Kidney (tissue), 14 donors: ENCODE data around the gene WDR64. TPM values are rescaled to one million over a fixed set of nuclear protein-coding genes. Genes with fewer than 3 reads are reported as not detected.

Experiments
- DNase-seq, 5 donors: peaks; one replicate each; pipeline ENCODE4 v3.0.0-alpha.2; 2013 to 2020
- FAIRE-seq: peaks from 2 replicates; lab custom pipeline; 2012; peaks lifted over from hg19 to GRCh38; lab: Jason Lieb, UNC
- H3K27ac ChIP-seq, 2 donors: one replicate each; pipeline ENCODE4 v1.7.0; 2013; ENCODE audit warnings: low read depth in 2 of 2, low read length in 2 of 2, inconsistent platforms in 1 of 2
- H3K27me3 ChIP-seq: one replicate; pipeline ENCODE4 v1.7.1; 2013; ENCODE audit warnings: low read length, inconsistent platforms; ENCODE audit not compliant: control insufficient read depth, insufficient read depth
- H3K36me3 ChIP-seq, 3 donors: one replicate each; pipeline versions ENCODE4 v1.7.0 to v1.7.1; 2013; ENCODE audit warnings: low read length in 3 of 3, control low read depth in 1 of 3, inconsistent platforms in 1 of 3; ENCODE audit not compliant: insufficient read depth in 3 of 3, control insufficient read depth in 2 of 3
- H3K4me1 ChIP-seq, 3 donors: one replicate each; pipeline versions ENCODE4 v1.7.0 to v1.7.1; 2013; ENCODE audit warnings: low read length in 3 of 3, inconsistent platforms in 1 of 3, low read depth in 1 of 3; ENCODE audit not compliant: control insufficient read depth in 2 of 3, insufficient read depth in 2 of 3
- H3K4me3 ChIP-seq, 3 donors: one replicate each; pipeline versions ENCODE4 v1.7.0 to v1.8.1; 2013; ENCODE audit warnings: low read length in 3 of 3, control low read depth in 1 of 3, inconsistent platforms in 1 of 3
- H3K9ac ChIP-seq, 3 donors: one replicate each; pipeline versions ENCODE4 v1.7.0 to v1.7.1; 2013; ENCODE audit warnings: low read length in 3 of 3, control low read depth in 1 of 3, inconsistent platforms in 1 of 3
- H3K9me3 ChIP-seq, 3 donors: one replicate each; pipeline versions ENCODE4 v1.7.0 to v1.7.1; 2013; ENCODE audit warnings: low read length in 3 of 3, control low read depth in 1 of 3, inconsistent platforms in 1 of 3; ENCODE audit not compliant: control insufficient read depth in 2 of 3, insufficient read depth in 1 of 3
- intact Hi-C: fragments of 100-400 bp; cut with DNase I; formaldehyde crosslinking; loops from one replicate; pipeline ENCODE4 v1.11.1; 2022
- polyA plus RNA-seq: library from polyadenylated mRNA; stranded (reverse); fragments of 350-450 nt; fragmentation: Illumina TruSeq; extraction: RNeasy Lipid Tissue Mini Kit (QIAGEN cat#74804); gene quantifications from one replicate; pipeline ENCODE4 v1.2.3, GENCODE V29; 2014; ENCODE audit warnings: low read depth, low replicate concordance; ENCODE audit not compliant: insufficient read depth
- total RNA-seq: library from RNA; stranded (reverse); fragmentation: NEBNext Ultra II Directional; extraction: Animal tissue kit (Norgen Biotek cat#: 25700); gene quantifications from one replicate; pipeline ENCODE4 v1.2.1, GENCODE V29; 2021
- TF ChIP-seq, protein P1 (sequence below): IDR thresholded peaks from 3 replicates; pipeline ENCODE4 v1.5.1; 2012; ENCODE audit warnings: mild to moderate bottlenecking, moderate library complexity, borderline replicate concordance; ENCODE audit not compliant: insufficient read depth; ENCODE audit errors: extremely low read depth
- donor health status: control.
- donor health status: control.
- donor health status: control.
- donor health status: control.
- donor health status: control.
- donor health status: DM: yes; HTN: yes; CAD: no.
- donor health status: Normal renal cell carcinoma (clear cell type).

Gene WDR64
- total and polyA plus RNA-seq, 2 donors from 2014 or later = not detected

GRCh38 chr1:241842565-241842964 is 190.5 kb downstream of the WDR64 start:
- Histone ChIP-seq H3K4me3 (no peak overlapping the region), H3K27ac (no peak overlapping the region), H3K27me3 (no peaks in the 10 kb centered on the region), H3K4me1 (peaks cover 0 to 2% (median 0%) of the 10 kb centered on the region in 3 donors), H3K36me3 (no peaks in the 10 kb centered on the region), H3K9ac (no peak overlapping the region), H3K9me3 (no peaks in the 10 kb centered on the region)
- TF ChIP-seq, protein P1, sequence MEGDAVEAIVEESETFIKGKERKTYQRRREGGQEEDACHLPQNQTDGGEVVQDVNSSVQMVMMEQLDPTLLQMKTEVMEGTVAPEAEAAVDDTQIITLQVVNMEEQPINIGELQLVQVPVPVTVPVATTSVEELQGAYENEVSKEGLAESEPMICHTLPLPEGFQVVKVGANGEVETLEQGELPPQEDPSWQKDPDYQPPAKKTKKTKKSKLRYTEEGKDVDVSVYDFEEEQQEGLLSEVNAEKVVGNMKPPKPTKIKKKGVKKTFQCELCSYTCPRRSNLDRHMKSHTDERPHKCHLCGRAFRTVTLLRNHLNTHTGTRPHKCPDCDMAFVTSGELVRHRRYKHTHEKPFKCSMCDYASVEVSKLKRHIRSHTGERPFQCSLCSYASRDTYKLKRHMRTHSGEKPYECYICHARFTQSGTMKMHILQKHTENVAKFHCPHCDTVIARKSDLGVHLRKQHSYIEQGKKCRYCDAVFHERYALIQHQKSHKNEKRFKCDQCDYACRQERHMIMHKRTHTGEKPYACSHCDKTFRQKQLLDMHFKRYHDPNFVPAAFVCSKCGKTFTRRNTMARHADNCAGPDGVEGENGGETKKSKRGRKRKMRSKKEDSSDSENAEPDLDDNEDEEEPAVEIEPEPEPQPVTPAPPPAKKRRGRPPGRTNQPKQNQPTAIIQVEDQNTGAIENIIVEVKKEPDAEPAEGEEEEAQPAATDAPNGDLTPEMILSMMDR = no peak
- DNase-seq (no peak), FAIRE-seq (no peak)
- intact Hi-C loops = no loop called here

DNA sequence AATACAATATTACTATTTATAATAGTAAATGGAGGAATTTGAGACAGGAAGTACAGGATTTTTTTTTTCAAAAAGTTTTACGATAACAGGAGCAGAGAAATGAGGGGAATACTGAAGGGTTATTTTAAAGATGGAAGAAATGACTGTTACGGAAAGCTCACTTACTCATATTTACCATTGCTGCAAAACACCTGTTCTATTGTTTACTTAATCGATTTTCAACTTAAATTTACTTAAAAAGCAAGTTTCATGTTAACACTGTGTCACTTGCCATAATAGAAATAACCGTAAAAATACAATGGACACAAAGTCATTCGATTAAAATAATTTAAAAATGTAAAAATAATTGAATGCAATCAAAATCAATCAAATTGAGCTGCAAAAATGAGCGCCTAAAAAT is 192.5 kb downstream of the WDR64 start:
- intact Hi-C loops = no loop called here
- FAIRE-seq = no peak
- Histone ChIP-seq H3K4me3 (no peak overlapping the region), H3K27me3 (no peaks in the 10 kb centered on the region), H3K9ac (no peak overlapping the region), H3K4me1 (peaks cover 0 to 4% (median 2%) of the 10 kb centered on the region in 3 donors), H3K36me3 (no peaks in the 10 kb centered on the region), H3K9me3 (no peaks in the 10 kb centered on the region), H3K27ac (no peak overlapping the region)
- TF ChIP-seq, protein P1 = no peak
- no peak for DNase-seq

GRCh38 chr1:241846375-241846774 is 194.3 kb downstream of the WDR64 start:
- DNase-seq (no peak), FAIRE-seq (no peak)
- intact Hi-C loops = no loop called here

More at GRCh38 chr1:241846375-241846774, 194.3 kb downstream of the WDR64 start:
- Histone ChIP-seq H3K9me3 (no peaks in the 10 kb centered on the region), H3K4me3 (no peak overlapping the region), H3K27ac (no peak overlapping the region), H3K4me1 (peaks cover 0 to 4% (median 2%) of the 10 kb centered on the region in 3 donors), H3K27me3 (no peaks in the 10 kb centered on the region), H3K36me3 (no peaks in the 10 kb centered on the region), H3K9ac (no peak overlapping the region)
- TF ChIP-seq, protein P1 = no peak
